Endothelial cell of umbilical vein (primary cell): ENCODE results near the gene EPX. TPM values are rescaled to one million over a fixed set of nuclear protein-coding genes. Genes with fewer than 3 reads are reported as not detected.

ENCODE experiments used
- BruUV-seq: library from RNA; stranded (reverse); fragments of 400-500 nt; replicated peaks from 2 replicates; lab custom pipeline; 2021; lab: Mats Ljungman, UMichigan
- CTCF ChIA-PET: fragments of 300-600, 350-600 bp; sonication (Branson Sonifier 250); formaldehyde crosslinking; loops from one replicate; lab custom pipeline; 2021; ENCODE audit warnings: antibody characterized with exemption, inconsistent platforms; lab: Charles Lee
- POLR2A ChIA-PET: fragments of 300-600, 350-600 bp; sonication (Branson Sonifier 250); formaldehyde crosslinking; loops from one replicate; lab custom pipeline; 2021; ENCODE audit warnings: antibody characterized with exemption, inconsistent platforms; lab: Charles Lee
- DNase-seq: peaks from one replicate; pipeline ENCODE4 v3.0.0-alpha.2; 2011; ENCODE audit warnings: low read depth, low spot score
- FAIRE-seq: peaks from 2 replicates; lab custom pipeline; 2011; peaks lifted over from hg19 to GRCh38; lab: Jason Lieb, UNC
- H2AFZ ChIP-seq: 2 replicates; pipeline ENCODE4 v1.6.0; 2012; ENCODE audit warnings: low read depth, low read length, control low read depth, inconsistent platforms
- H3K27ac ChIP-seq: 2 replicates; pipeline ENCODE4 v1.5.1; 2011; ENCODE audit warnings: low read depth, mild to moderate bottlenecking, control low read depth, low read length, moderate library complexity; ENCODE audit not compliant: insufficient read depth
- H3K27me3 ChIP-seq, 2 experiments: 2 replicates each; pipeline versions ENCODE4 v1.6.0 to v1.6.1; 2011; ENCODE audit warnings: low read length in 2 of 2, mixed read lengths in 1 of 2; ENCODE audit not compliant: control insufficient read depth in 2 of 2, insufficient read depth in 2 of 2
- H3K36me3 ChIP-seq, 2 experiments: 2 replicates in 1 of 2; 3 replicates in 1 of 2; pipeline ENCODE4 v1.5.1; 2011; ENCODE audit warnings: low read length in 2 of 2, mild to moderate bottlenecking in 1 of 2, moderate library complexity in 1 of 2; ENCODE audit not compliant: control insufficient read depth in 2 of 2, insufficient read depth in 2 of 2; ENCODE audit errors: extremely low read depth in 1 of 2
- H3K4me1 ChIP-seq: 3 replicates; pipeline ENCODE4 v1.5.1; 2011; ENCODE audit warnings: mild to moderate bottlenecking, low read length; ENCODE audit not compliant: control insufficient read depth, insufficient read depth; ENCODE audit errors: extremely low read depth
- H3K4me2 ChIP-seq: 2 replicates; pipeline ENCODE4 v1.6.1; 2011; ENCODE audit warnings: low read length, control low read depth, mixed read lengths; ENCODE audit not compliant: insufficient read depth
- H3K4me3 ChIP-seq, 3 experiments: fragments of 200-600 bp in 1 of 3; sonication (generic), shearing (Covaris generic) in 1 of 3; replicated peaks in 1 of 3; 2 replicates each; pipeline ENCODE4 v1.5.1; 2011 to 2016; ENCODE audit warnings: control low read depth in 3 of 3, low read length in 3 of 3, mild to moderate bottlenecking in 2 of 3, inconsistent platforms in 1 of 3, low read depth in 1 of 3, moderate library complexity in 1 of 3; ENCODE audit not compliant: insufficient read depth in 1 of 3
- H3K79me2 ChIP-seq: 2 replicates; pipeline ENCODE4 v1.6.0; 2012; ENCODE audit warnings: low read length, inconsistent platforms; ENCODE audit not compliant: control insufficient read depth, insufficient read depth
- H3K9ac ChIP-seq: replicated peaks from 2 replicates; pipeline ENCODE3; 2011; ENCODE audit warnings: low read length, control low read depth; ENCODE audit not compliant: insufficient read depth; ENCODE audit errors: extremely low read depth
- H3K9me1 ChIP-seq: replicated peaks from 3 replicates; pipeline ENCODE4 v1.6.0; 2011; ENCODE audit warnings: mild to moderate bottlenecking, low read length; ENCODE audit not compliant: control insufficient read depth, insufficient read depth; ENCODE audit errors: extremely low read depth
- H3K9me3 ChIP-seq: replicated peaks from 2 replicates; pipeline ENCODE4 v1.5.1; 2012; ENCODE audit warnings: low read length, inconsistent platforms; ENCODE audit not compliant: control insufficient read depth, insufficient read depth
- H4K20me1 ChIP-seq: replicated peaks from 2 replicates; pipeline ENCODE3; 2011; ENCODE audit warnings: mild to moderate bottlenecking, low read length; ENCODE audit not compliant: control insufficient read depth, insufficient read depth; ENCODE audit errors: extremely low read depth
- EZH2 ChIP-seq: IDR thresholded peaks from 2 replicates; pipeline ENCODE4 v1.6.1; 2012; ENCODE audit warnings: borderline replicate concordance, low read depth, mild to moderate bottlenecking, moderate library complexity, low read length, inconsistent platforms; ENCODE audit not compliant: severe bottlenecking
- FOS ChIP-seq: IDR thresholded peaks from 2 replicates; pipeline ENCODE4 v1.6.1; 2011; ENCODE audit warnings: mild to moderate bottlenecking, low read length, moderate library complexity, borderline replicate concordance; ENCODE audit not compliant: insufficient read depth
- MYC ChIP-seq: IDR thresholded peaks from one replicate; pipeline ENCODE4 v1.6.1; 2011; ENCODE audit warnings: mild to moderate bottlenecking, low read depth, low read length
- POLR2A ChIP-seq: IDR thresholded peaks from 2 replicates; pipeline ENCODE4 v1.6.1; 2012; ENCODE audit warnings: low read depth, mild to moderate bottlenecking, control low read depth, low read length
- POLR2AphosphoS5 ChIP-seq: IDR thresholded peaks from 2 replicates; pipeline ENCODE4 v1.6.1; 2012; ENCODE audit warnings: low read depth, mild to moderate bottlenecking, control low read depth, low read length, moderate library complexity; ENCODE audit not compliant: insufficient read depth
- dilution Hi-C: fragments of 300-500 bp; cut with MboI; formaldehyde crosslinking; loops from one replicate; pipeline ENCODE4 v1.15.0; 2019; ENCODE audit warnings: low sequenced_read_pairs; ENCODE audit not compliant: extremely low pct_ligation_motif_present
- intact Hi-C: fragments of 100-400 bp; cut with micrococcal nuclease; formaldehyde crosslinking; loops from one replicate; pipeline ENCODE4 v1.10.0; 2022
- polyA plus RNA-seq, 4 experiments: library from polyadenylated mRNA; depleted of rRNA in 3 of 4; stranded (reverse) in 3 of 4; unstranded in 1 of 4; fragments of >200 nt; gene quantifications; 2 replicates each; pipeline versions ENCODE4 v1.2.1 to v1.2.3, GENCODE V29; 2011 to 2012; ENCODE audit warnings: missing spikeins in 1 of 4
- total RNA-seq: library from RNA; stranded (reverse); gene quantifications from 2 replicates; pipeline ENCODE4 v1.2.3, GENCODE V29; 2021
- TF ChIP-seq, protein P1 (sequence below): IDR thresholded peaks from 2 replicates; pipeline ENCODE4 v1.6.1; 2011; ENCODE audit not compliant: insufficient read depth, insufficient read length
- TF ChIP-seq, protein P2 (sequence below), 2 donors: IDR thresholded peaks; 1 replicate in 1 of 2; 2 replicates in 1 of 2; pipeline ENCODE4 v1.5.1; 2011; ENCODE audit warnings: low read length in 2 of 2, mild to moderate bottlenecking in 2 of 2, moderate library complexity in 2 of 2, control low read depth in 1 of 2, inconsistent platforms in 1 of 2, low read depth in 1 of 2; ENCODE audit not compliant: insufficient read depth in 1 of 2; ENCODE audit errors: extremely low read depth in 1 of 2

The EPX gene
- total and polyA plus RNA-seq, 2 donors (not counting 3 experiments of a cell fraction or from before 2014, with no cell fraction given) = not detected

DNA sequence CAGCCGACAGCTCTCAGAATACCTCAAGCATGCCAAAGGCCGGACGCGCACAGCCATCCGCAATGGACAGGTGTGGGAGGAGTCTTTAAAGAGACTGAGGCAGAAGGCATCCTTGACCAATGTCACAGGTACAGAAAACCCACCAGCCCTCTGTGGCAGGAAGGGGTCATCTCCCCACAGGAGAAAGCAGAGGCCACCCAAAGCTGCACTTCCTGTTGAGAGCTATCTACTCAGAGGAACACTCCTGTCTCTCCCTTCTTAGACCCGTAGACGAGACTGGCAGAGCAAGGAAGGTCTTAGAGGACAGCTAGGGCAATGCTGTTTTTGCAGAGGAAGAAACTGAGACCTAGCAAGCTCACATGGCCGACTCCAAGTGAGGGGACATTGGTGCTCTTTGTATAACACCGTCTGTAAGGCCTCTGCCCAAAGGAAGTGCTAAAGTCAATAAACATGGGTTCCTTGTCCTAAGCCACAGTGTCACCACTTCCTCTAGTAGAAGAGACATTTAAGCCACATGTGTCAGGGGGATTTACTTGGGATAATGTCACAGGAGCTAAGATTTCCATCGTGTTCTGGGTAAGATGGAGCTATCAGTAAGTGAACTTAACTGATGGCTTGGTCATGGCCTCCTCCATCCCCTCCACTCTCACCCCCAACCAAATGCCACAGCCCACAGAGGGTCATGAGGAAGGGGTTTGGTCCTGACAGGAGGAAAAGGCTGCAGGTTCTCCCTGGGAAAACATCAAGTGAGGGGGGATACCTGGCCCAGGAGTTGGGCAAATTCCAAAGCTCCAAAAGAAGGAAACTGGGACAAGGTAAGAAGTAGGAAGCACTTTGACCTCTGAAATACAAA, 55.2 kb downstream of the EPX start:
- dilution Hi-C loops = no loop called here
- POLR2A ChIA-PET = no interaction called here

More for the DNA sequence above, 55.2 kb downstream of the EPX start:
- Histone ChIP-seq H3K4me1 (no peaks in the 10 kb centered on the region), H3K9me3 (no peaks in the 10 kb centered on the region), H4K20me1 (no peaks in the 10 kb centered on the region), H3K9ac (no peak overlapping the region), H3K9me1 (no peaks in the 10 kb centered on the region), H3K27ac (no peak overlapping the region), H3K79me2 (no peaks in the 10 kb centered on the region), H3K36me3 (no peaks in the 10 kb centered on the region), H3K4me2 (no peak overlapping the region), H2AFZ (no peak overlapping the region), H3K27me3 (peaks cover 26 to 35% of the 10 kb centered on the region in 2 experiments), H3K4me3 (no peak overlapping the region)
- no TSS peak for BruUV-seq
- FAIRE-seq (no peak), DNase-seq (no peak)
- CTCF ChIA-PET = interaction anchor here (1.1 to 1.3 kb wide), 2 partner anchors 46 to 56 kb away, joined by 3 read pairs; no protein-coding TSS in a partner anchor
- intact Hi-C loops = loop anchor here (5.0 kb wide), 1 partner anchor 45 kb away; no protein-coding TSS in a partner anchor
- no peak for TF ChIP-seq MYC
- no peak for TF ChIP-seq POLR2AphosphoS5
- no peak for TF ChIP-seq EZH2
- TF ChIP-seq, protein P1, sequence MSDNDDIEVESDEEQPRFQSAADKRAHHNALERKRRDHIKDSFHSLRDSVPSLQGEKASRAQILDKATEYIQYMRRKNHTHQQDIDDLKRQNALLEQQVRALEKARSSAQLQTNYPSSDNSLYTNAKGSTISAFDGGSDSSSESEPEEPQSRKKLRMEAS = no peak
- no peak for TF ChIP-seq FOS
- TF ChIP-seq POLR2A = no peak
- TF ChIP-seq, protein P2, sequence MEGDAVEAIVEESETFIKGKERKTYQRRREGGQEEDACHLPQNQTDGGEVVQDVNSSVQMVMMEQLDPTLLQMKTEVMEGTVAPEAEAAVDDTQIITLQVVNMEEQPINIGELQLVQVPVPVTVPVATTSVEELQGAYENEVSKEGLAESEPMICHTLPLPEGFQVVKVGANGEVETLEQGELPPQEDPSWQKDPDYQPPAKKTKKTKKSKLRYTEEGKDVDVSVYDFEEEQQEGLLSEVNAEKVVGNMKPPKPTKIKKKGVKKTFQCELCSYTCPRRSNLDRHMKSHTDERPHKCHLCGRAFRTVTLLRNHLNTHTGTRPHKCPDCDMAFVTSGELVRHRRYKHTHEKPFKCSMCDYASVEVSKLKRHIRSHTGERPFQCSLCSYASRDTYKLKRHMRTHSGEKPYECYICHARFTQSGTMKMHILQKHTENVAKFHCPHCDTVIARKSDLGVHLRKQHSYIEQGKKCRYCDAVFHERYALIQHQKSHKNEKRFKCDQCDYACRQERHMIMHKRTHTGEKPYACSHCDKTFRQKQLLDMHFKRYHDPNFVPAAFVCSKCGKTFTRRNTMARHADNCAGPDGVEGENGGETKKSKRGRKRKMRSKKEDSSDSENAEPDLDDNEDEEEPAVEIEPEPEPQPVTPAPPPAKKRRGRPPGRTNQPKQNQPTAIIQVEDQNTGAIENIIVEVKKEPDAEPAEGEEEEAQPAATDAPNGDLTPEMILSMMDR (IDR thresholded peaks at IDR 0.05; ENCODE audit: extremely low read depth in 1 of 2, insufficient read depth in 1 of 2, low read depth in 1 of 2, low read length in 2 of 2) = no peak
